B cell (primary cell): ENCODE data around the gene BANF2. TPM values are rescaled to one million over a fixed set of nuclear protein-coding genes. Genes with fewer than 3 reads are reported as not detected.

Experiments
- ATAC-seq: fragments of 200-7000 bp; cut with Tn5 transposase; one replicate; pipeline ENCODE4 v1.10.0; 2021; ENCODE audit warnings: low read depth, mild to moderate bottlenecking, moderate number of reproducible peaks, moderate library complexity
- CTCF ChIA-PET: fragments of 350-600 bp; sonication (Branson Sonifier 250); formaldehyde crosslinking; loops from one replicate; lab custom pipeline; 2021; ENCODE audit warnings: antibody characterized with exemption, inconsistent platforms; lab: Charles Lee
- POLR2A ChIA-PET: fragments of 350-600 bp; sonication (Branson Sonifier 250); formaldehyde crosslinking; loops from one replicate; lab custom pipeline; 2021; ENCODE audit warnings: antibody characterized with exemption; lab: Charles Lee
- DNase-seq: peaks from one replicate; pipeline ENCODE4 v3.0.0; 2013
- H2AFZ ChIP-seq: 2 replicates; pipeline ENCODE4 v1.6.1; 2012; ENCODE audit warnings: mild to moderate bottlenecking, low read depth, low read length; ENCODE audit not compliant: insufficient read depth, poor library complexity, severe bottlenecking
- H3K27ac ChIP-seq, 2 donors: 1 replicate in 1 of 2; 2 replicates in 1 of 2; pipeline ENCODE4 v1.5.1; 2012 to 2013; ENCODE audit warnings: low read length in 2 of 2, mild to moderate bottlenecking in 2 of 2, moderate library complexity in 1 of 2
- H3K27me3 ChIP-seq, 4 experiments: fragments of 200-600 bp in 1 of 4; sonication (generic) in 1 of 4; replicated peaks in 1 of 4; 1 replicate in 2 of 4; 2 replicates in 2 of 4; pipeline versions ENCODE4 v1.6.1 to v1.7.0; 2013 to 2016; ENCODE audit warnings: low read length in 3 of 4, mild to moderate bottlenecking in 2 of 4, mixed read lengths in 1 of 4, moderate library complexity in 1 of 4; ENCODE audit not compliant: insufficient read depth in 4 of 4, control insufficient read depth in 3 of 4; ENCODE audit errors: control extremely low read depth in 1 of 4
- H3K36me3 ChIP-seq, 2 experiments: replicated peaks in 1 of 2; 1 replicate in 1 of 2; 2 replicates in 1 of 2; pipeline versions ENCODE4 v1.6.1 to v1.7.1; 2013; ENCODE audit warnings: low read length in 1 of 2; ENCODE audit not compliant: insufficient read depth in 2 of 2, control insufficient read depth in 1 of 2; ENCODE audit errors: control extremely low read depth in 1 of 2, extremely low read depth in 1 of 2
- H3K4me1 ChIP-seq, 2 donors: fragments of 200-600 bp in 1 of 2; sonication (generic) in 1 of 2; 1 replicate in 1 of 2; 2 replicates in 1 of 2; pipeline versions ENCODE4 v1.5.1 to v1.6.1; 2013 to 2017; ENCODE audit warnings: low read length in 2 of 2; ENCODE audit not compliant: control insufficient read depth in 2 of 2, insufficient read depth in 2 of 2
- H3K4me2 ChIP-seq: replicated peaks from 2 replicates; pipeline ENCODE3; 2012; ENCODE audit warnings: mild to moderate bottlenecking, low read depth, low read length; ENCODE audit not compliant: poor library complexity, severe bottlenecking
- H3K4me3 ChIP-seq, 5 experiments: fragments of 200-600 bp in 1 of 5; sonication (generic) in 1 of 5; 1 replicate in 3 of 5; 2 replicates in 2 of 5; pipeline versions ENCODE4 v1.5.1 to v1.7.0; 2011 to 2016; ENCODE audit warnings: low read length in 4 of 5, mild to moderate bottlenecking in 4 of 5, low read depth in 2 of 5, control low read depth in 1 of 5, moderate library complexity in 1 of 5; ENCODE audit not compliant: insufficient read depth in 1 of 5; ENCODE audit errors: control extremely low read depth in 1 of 5, extremely low read depth in 1 of 5
- H3K79me2 ChIP-seq: fragments of 200-600 bp; sonication (generic); one replicate; pipeline ENCODE4 v1.6.0; 2016; ENCODE audit warnings: low read length; ENCODE audit not compliant: control insufficient read depth, insufficient read depth
- H3K9ac ChIP-seq: fragments of 200-600 bp; sonication (generic); 2 replicates; pipeline ENCODE4 v1.6.1; 2017; ENCODE audit warnings: mild to moderate bottlenecking, low read length, moderate library complexity
- H3K9me3 ChIP-seq, 3 donors: one replicate each; pipeline versions ENCODE4 v1.6.1 to v1.7.1; 2013; ENCODE audit warnings: low read length in 2 of 3; ENCODE audit not compliant: control insufficient read depth in 2 of 3, insufficient read depth in 1 of 3; ENCODE audit errors: control extremely low read depth in 1 of 3
- H4K20me1 ChIP-seq: 2 replicates; pipeline ENCODE4 v1.6.0; 2012; ENCODE audit warnings: mild to moderate bottlenecking, low read length; ENCODE audit not compliant: insufficient read depth, control insufficient read depth, poor library complexity, severe bottlenecking
- H3K27ac Mint-ChIP-seq: one replicate; pipeline ENCODE4 v1.8.0; 2021; ENCODE audit warnings: mixed read lengths
- H3K27me3 Mint-ChIP-seq: one replicate; pipeline ENCODE4 v1.8.0; 2021; ENCODE audit warnings: mixed read lengths
- H3K4me1 Mint-ChIP-seq: one replicate; pipeline ENCODE4 v1.8.0; 2021; ENCODE audit warnings: mixed read lengths
- H3K4me3 Mint-ChIP-seq: one replicate; pipeline ENCODE4 v1.8.0; 2021; ENCODE audit warnings: mixed read lengths
- H3K9me3 Mint-ChIP-seq: one replicate; pipeline ENCODE4 v1.8.0; 2022; ENCODE audit warnings: mixed read lengths; ENCODE audit not compliant: insufficient read depth
- EZH2 ChIP-seq: IDR thresholded peaks from 2 replicates; pipeline ENCODE4 v1.6.1; 2012; ENCODE audit warnings: borderline replicate concordance, low read depth, mild to moderate bottlenecking, moderate library complexity, low read length; ENCODE audit not compliant: insufficient read depth, poor library complexity, severe bottlenecking
- WGBS: methylation state at CpG from one replicate; pipeline ENCODE4 v1.1.5; 2013; ENCODE audit warnings: missing lambda C conversion rate; ENCODE audit not compliant: insufficient coverage; 5-methylcytosine and 5-hydroxymethylcytosine counted together
- intact Hi-C: fragments of 100-400 bp; cut with micrococcal nuclease; formaldehyde crosslinking; loops from one replicate; pipeline ENCODE4 v1.10.0; 2022
- polyA plus RNA-seq: library from polyadenylated mRNA; depleted of rRNA; stranded (reverse); fragments of >200 nt; gene quantifications from 2 replicates; pipeline ENCODE4 v1.2.3, GENCODE V29; 2012
- total RNA-seq, 2 donors: library from RNA; stranded (reverse); fragments of 120-200 nt in 1 of 2; gene quantifications; 1 replicate in 1 of 2; 2 replicates in 1 of 2; pipeline versions ENCODE4 v1.2.3 to v1.2.4, GENCODE V29; 2013 to 2022
- TF ChIP-seq, protein P1 (sequence below): fragments of 200-600 bp; IDR thresholded peaks from one replicate; pipeline ENCODE4 v1.8.0; 2022; ENCODE audit warnings: antibody characterized with exemption, mild to moderate bottlenecking

The BANF2 gene
- total and polyA plus RNA-seq, 2 donors (not counting 1 experiment from before 2014, with no cell fraction given), result not detected

DNA sequence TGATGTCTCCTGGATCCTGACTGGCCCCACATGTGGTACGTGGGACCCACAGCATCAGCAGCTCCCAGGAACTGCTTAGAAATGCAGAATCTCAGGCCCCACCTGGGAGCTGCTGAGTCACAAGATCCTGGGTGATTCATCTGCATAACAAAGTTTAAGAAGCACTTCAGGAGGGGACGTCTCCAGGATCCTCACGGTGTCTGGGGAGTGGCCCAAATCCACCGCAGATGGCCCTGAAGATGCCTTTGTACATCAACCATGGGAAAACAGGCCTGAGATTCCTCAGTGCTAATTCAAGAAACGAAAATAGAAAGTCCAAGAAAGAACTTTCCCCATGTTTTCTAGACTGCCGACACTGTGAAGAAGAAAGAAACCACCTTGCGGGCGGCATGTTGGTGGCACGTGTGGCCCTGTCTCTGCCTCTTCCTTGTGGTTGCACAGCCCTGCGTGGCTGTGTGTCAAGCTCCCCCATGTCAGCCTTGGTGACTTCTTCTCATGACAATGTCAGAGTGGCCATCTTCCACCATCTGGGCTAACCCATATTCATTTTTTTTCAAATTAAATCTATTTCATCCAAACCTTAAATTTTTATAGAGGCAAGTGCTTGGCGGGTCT is 43.8 kb upstream of the BANF2 start:
- Histone ChIP-seq H3K9ac (no peak overlapping the region), H3K36me3 (peaks cover 0 to 11% of the 10 kb centered on the region in 2 experiments), H3K27me3 (no peaks in the 10 kb centered on the region), H3K79me2 (no peaks in the 10 kb centered on the region), H2AFZ (no peak overlapping the region), H3K27ac (no peak overlapping the region), H4K20me1 (peaks cover 8% of the 10 kb centered on the region), H3K4me3 (no peak overlapping the region), H3K4me2 (no peak overlapping the region), H3K9me3 (peaks cover 0 to 11% (median 0%) of the 10 kb centered on the region in 3 donors), H3K4me1 (peaks cover 3 to 5% of the 10 kb centered on the region in 2 donors)
- POLR2A ChIA-PET, result no interaction called here
- TF ChIP-seq EZH2, result no peak
- TF ChIP-seq, protein P1, sequence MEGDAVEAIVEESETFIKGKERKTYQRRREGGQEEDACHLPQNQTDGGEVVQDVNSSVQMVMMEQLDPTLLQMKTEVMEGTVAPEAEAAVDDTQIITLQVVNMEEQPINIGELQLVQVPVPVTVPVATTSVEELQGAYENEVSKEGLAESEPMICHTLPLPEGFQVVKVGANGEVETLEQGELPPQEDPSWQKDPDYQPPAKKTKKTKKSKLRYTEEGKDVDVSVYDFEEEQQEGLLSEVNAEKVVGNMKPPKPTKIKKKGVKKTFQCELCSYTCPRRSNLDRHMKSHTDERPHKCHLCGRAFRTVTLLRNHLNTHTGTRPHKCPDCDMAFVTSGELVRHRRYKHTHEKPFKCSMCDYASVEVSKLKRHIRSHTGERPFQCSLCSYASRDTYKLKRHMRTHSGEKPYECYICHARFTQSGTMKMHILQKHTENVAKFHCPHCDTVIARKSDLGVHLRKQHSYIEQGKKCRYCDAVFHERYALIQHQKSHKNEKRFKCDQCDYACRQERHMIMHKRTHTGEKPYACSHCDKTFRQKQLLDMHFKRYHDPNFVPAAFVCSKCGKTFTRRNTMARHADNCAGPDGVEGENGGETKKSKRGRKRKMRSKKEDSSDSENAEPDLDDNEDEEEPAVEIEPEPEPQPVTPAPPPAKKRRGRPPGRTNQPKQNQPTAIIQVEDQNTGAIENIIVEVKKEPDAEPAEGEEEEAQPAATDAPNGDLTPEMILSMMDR, result no peak
- Mint-ChIP-seq H3K4me3 (no peak overlapping the region), H3K4me1 (peaks cover 6% of the 10 kb centered on the region), H3K9me3 (no peaks in the 10 kb centered on the region), H3K27me3 (no peaks in the 10 kb centered on the region), H3K27ac (no peak overlapping the region)
- WGBS, result 91% methylated on average over 11 of the region's 11 CpGs
- DNase-seq (no peak), ATAC-seq (no peak)
- intact Hi-C loops, result loop anchor here (1.0 kb wide), 2 partner anchors 242 to 340 kb away; no protein-coding TSS in a partner anchor
- CTCF ChIA-PET, result interaction anchor here (0.7 to 1.6 kb wide), 4 partner anchors 10 to 339 kb away, joined by 3 to 7 read pairs (median 4); no protein-coding TSS in a partner anchor

DNA sequence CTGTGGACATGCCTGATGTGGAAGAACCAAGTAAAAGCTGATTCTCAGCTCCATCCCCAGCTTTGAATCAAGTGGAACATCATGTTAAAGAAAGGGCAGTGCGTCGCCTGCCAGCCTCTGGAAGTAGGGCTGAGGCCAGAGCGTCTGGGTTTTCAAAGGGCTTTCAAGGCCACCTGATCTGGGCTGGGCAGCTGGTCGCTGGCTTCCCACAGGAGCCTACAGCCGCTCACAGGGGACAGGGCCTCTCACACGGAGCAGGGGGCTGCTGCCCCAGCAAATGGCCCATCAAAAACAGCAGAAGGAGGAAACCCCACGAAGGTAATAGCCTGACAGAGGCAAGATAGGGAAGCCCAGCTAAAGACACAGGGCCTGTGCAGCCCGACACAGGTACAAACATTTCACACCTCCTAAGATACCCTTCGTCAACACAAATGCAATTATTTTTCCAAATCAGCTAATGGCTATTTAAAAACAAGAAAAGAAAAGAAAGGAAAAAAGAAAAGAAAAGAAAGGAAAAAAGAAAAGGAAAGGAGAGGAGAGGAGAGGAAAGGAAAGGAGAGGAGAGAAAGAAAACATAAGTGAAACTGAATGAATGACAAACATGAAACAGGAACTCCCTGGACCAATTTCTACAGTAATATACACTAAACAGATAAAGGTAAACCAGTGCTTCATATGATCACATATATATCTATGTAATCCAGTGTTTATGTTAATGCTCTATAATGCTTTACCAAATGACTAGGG is 42.5 kb upstream of the BANF2 start:
- Mint-ChIP-seq H3K9me3 (no peaks in the 10 kb centered on the region), H3K4me1 (peaks cover 15% of the 10 kb centered on the region), H3K4me3 (no peak overlapping the region), H3K27ac (no peak overlapping the region), H3K27me3 (no peaks in the 10 kb centered on the region)
- H3K9me3 ChIP-seq, result peaks cover 0 to 11% (median 0%) of the 10 kb centered on the region in 3 donors
- no peak overlapping the region for H2AFZ ChIP-seq
- H3K79me2 ChIP-seq, result peaks cover 8% of the 10 kb centered on the region
- peaks cover 8% of the 10 kb centered on the region for H4K20me1 ChIP-seq
- POLR2A ChIA-PET, result no interaction called here
- intact Hi-C loops, result no loop called here
- peaks cover 10 to 11% of the 10 kb centered on the region in 2 donors for H3K4me1 ChIP-seq
- no peak for TF ChIP-seq EZH2
- TF ChIP-seq, protein P1, result no peak
- no peak for DNase-seq
- H3K4me3 ChIP-seq, result no peak overlapping the region
- no peak overlapping the region for H3K9ac ChIP-seq
- over 99% methylated on average over 6 of the region's 9 CpGs for WGBS
- CTCF ChIA-PET, result interaction anchor here (0.5 kb wide), 1 partner anchor 153 kb away, joined by 3 read pairs; no protein-coding TSS in a partner anchor
- no peaks in the 10 kb centered on the region for H3K27me3 ChIP-seq
- H3K36me3 ChIP-seq, result peaks cover 0 to 11% of the 10 kb centered on the region in 2 experiments
- no peak overlapping the region for H3K27ac ChIP-seq
- no peak for ATAC-seq
- H3K4me2 ChIP-seq, result no peak overlapping the region
